Panc1 (cell line): Measurements from ENCODE around the gene TBC1D9B. TPM values are rescaled to one million over a fixed set of nuclear protein-coding genes. Genes with fewer than 3 reads are reported as not detected.

Experiments used
- ATAC-seq: fragments of 200-7000 bp; cut with Tn5 transposase; 2 replicates; pipeline ENCODE4 v1.9.1; 2020; ENCODE audit warnings: mild to moderate bottlenecking, moderate library complexity
- BruUV-seq: library from RNA; stranded (reverse); fragments of 400-500 nt; replicated peaks from 2 replicates; lab custom pipeline; 2021; lab: Mats Ljungman, UMichigan
- CTCF ChIA-PET: fragments of 300-600 bp; sonication (Branson Sonifier 250); formaldehyde crosslinking; loops from one replicate; lab custom pipeline; 2022; ENCODE audit warnings: antibody characterized with exemption; lab: Charles Lee
- POLR2A ChIA-PET: fragments of 300-600 bp; sonication (Branson Sonifier 250); formaldehyde crosslinking; loops from one replicate; lab custom pipeline; 2022; ENCODE audit warnings: antibody characterized with exemption; lab: Charles Lee
- DNase-seq: peaks from one replicate; pipeline ENCODE4 v3.0.0-alpha.2; 2010; ENCODE audit warnings: low read depth, low spot score
- H3K27ac ChIP-seq: 2 replicates; pipeline ENCODE4 v1.5.1; 2011; ENCODE audit warnings: mild to moderate bottlenecking, low read length, inconsistent platforms
- H3K27me3 ChIP-seq: fragments of 200-500 bp; sonication (Bioruptor generic); 2 replicates; pipeline ENCODE4 v1.6.0; 2014; ENCODE audit warnings: low read length, inconsistent platforms; ENCODE audit not compliant: control insufficient read depth, insufficient read depth
- H3K36me3 ChIP-seq: fragments of 200-500 bp; sonication (Bioruptor generic); 2 replicates; pipeline ENCODE4 v1.5.1; 2014; ENCODE audit warnings: inconsistent platforms, mild to moderate bottlenecking, low read length, moderate library complexity; ENCODE audit not compliant: control insufficient read depth, insufficient read depth
- H3K4me1 ChIP-seq: 2 replicates; pipeline ENCODE4 v1.5.1; 2011; ENCODE audit warnings: inconsistent platforms, mild to moderate bottlenecking, low read length, moderate library complexity; ENCODE audit not compliant: control insufficient read depth, insufficient read depth
- H3K4me3 ChIP-seq, 2 experiments: 2 replicates each; pipeline ENCODE4 v1.5.1; 2011 to 2012; ENCODE audit warnings: low read depth in 2 of 2, low read length in 2 of 2, mild to moderate bottlenecking in 2 of 2, inconsistent platforms in 1 of 2, moderate library complexity in 1 of 2
- H3K9me3 ChIP-seq: fragments of 200-500 bp; sonication (Bioruptor generic); 2 replicates; pipeline ENCODE4 v1.5.1; 2014; ENCODE audit warnings: low read depth, mild to moderate bottlenecking, inconsistent platforms, low read length, moderate library complexity; ENCODE audit not compliant: control insufficient read depth, insufficient read depth
- CTCF ChIP-seq: fragments of 450-650 bp; IDR thresholded peaks from 2 replicates; pipeline ENCODE4 v1.5.1; 2017; ENCODE audit warnings: mild to moderate bottlenecking
- POLR2AphosphoS5 ChIP-seq: IDR thresholded peaks from 2 replicates; pipeline ENCODE4 v1.6.1; 2012; ENCODE audit warnings: mild to moderate bottlenecking, low read depth, low read length, moderate library complexity
- REST ChIP-seq, 2 experiments: IDR thresholded peaks; 2 replicates each; pipeline ENCODE4 v1.6.1; 2011 to 2012; ENCODE audit warnings: low read depth in 2 of 2, control low read depth in 1 of 2, low read length in 1 of 2, mild to moderate bottlenecking in 1 of 2, moderate library complexity in 1 of 2; ENCODE audit not compliant: insufficient read depth in 1 of 2
- SIN3A ChIP-seq: IDR thresholded peaks from 2 replicates; pipeline ENCODE4 v1.6.1; 2012; ENCODE audit warnings: low read depth, mild to moderate bottlenecking, low read length, moderate library complexity, borderline replicate concordance; ENCODE audit not compliant: insufficient read depth
- TCF7L2 ChIP-seq: IDR thresholded peaks from 2 replicates; pipeline ENCODE4 v1.6.1; 2011; ENCODE audit warnings: mild to moderate bottlenecking, low read depth, low read length, inconsistent platforms
- in situ Hi-C: cut with HindIII; loops from 2 replicates; pipeline ENCODE4 v1.10.0; 2016; ENCODE audit warnings: low sequenced_read_pairs, low pct_unique_long_range_greater_than_20kb
- intact Hi-C: fragments of 100-400 bp; cut with micrococcal nuclease; formaldehyde crosslinking; loops from one replicate; pipeline ENCODE4 v1.10.0; 2022; ENCODE audit not compliant: unreplicated experiment
- total RNA-seq: library from RNA; stranded (reverse); gene quantifications from one replicate; pipeline ENCODE4 v1.2.1, GENCODE V29; 2021; ENCODE audit not compliant: unreplicated experiment

TBC1D9B gene
- total RNA-seq, 1 experiment from 2014 or later: 131 TPM

GRCh38 chr5:179840766-179841165, 66.9 kb downstream of the TBC1D9B start:
- DNase-seq (no peak), ATAC-seq (no peak)
- no peaks in the 10 kb centered on the region for H3K9me3 ChIP-seq
- TF ChIP-seq CTCF: no peak
- peak; percentile 74 for TF ChIP-seq POLR2AphosphoS5
- intact Hi-C loops (no loop called here), in situ Hi-C loops (no loop called here)
- no peaks in the 10 kb centered on the region for H3K27me3 ChIP-seq
- H3K27ac ChIP-seq: no peak overlapping the region
- H3K4me1 ChIP-seq: peaks cover 23% of the 10 kb centered on the region
- H3K4me3 ChIP-seq: no peak overlapping the region
- ChIA-PET CTCF (no interaction called here), POLR2A (no interaction called here)
- peaks cover 8% of the 10 kb centered on the region for H3K36me3 ChIP-seq
- BruUV-seq: no TSS peak

- no peak; the same call in 1 of the 2 replicates for ATAC-seq
- ChIA-PET CTCF (no interaction called here), POLR2A (interaction anchor here (0.6 kb wide), 1 partner anchor 16 kb away, joined by 3 read pairs; no protein-coding TSS in a partner anchor)
- DNase-seq: no peak
- no peak for TF ChIP-seq REST (IDR thresholded peaks at IDR 0.05; ENCODE audit: insufficient read depth in 1 of 2, low read depth in 2 of 2, low read length in 1 of 2)
- TF ChIP-seq SIN3A: no peak
- TF ChIP-seq POLR2AphosphoS5: no peak
- TF ChIP-seq CTCF: no peak
- no peak for TF ChIP-seq TCF7L2
- Histone ChIP-seq H3K4me1 (peaks cover 23% of the 10 kb centered on the region), H3K27me3 (no peaks in the 10 kb centered on the region), H3K4me3 (no peak overlapping the region), H3K9me3 (no peaks in the 10 kb centered on the region), H3K36me3 (peaks cover 8% of the 10 kb centered on the region), H3K27ac (no peak overlapping the region)
- intact Hi-C loops (no loop called here), in situ Hi-C loops (no loop called here)
- BruUV-seq: no TSS peak
Measured at GRCh38 chr5:179840321-179840720, 67.4 kb downstream of the TBC1D9B start.
